SH-SY5Y (cell line): ENCODE data around the gene LRRC51.

ENCODE experiments used
- GATA2 ChIP-seq: IDR thresholded peaks from 2 replicates; pipeline ENCODE4 v1.6.1; 2011; ENCODE audit warnings: mild to moderate bottlenecking, low read depth, low read length
- GATA3 ChIP-seq: IDR thresholded peaks from 2 replicates; pipeline ENCODE4 v1.6.1; 2011; ENCODE audit warnings: low read depth, mild to moderate bottlenecking, low read length, moderate library complexity

Gene LRRC51

GRCh38 chr11:72080326-72081183 is at the start of gene LRRC51, which contains the start of gene NUMA1:
LRRC51 (plus strand) TSS chr11:72080850; CDS start chr11:72089084, 8,234 bp downstream.
NUMA1 (minus strand) TSS chr11:72080542; CDS start chr11:72035943, 44,599 bp downstream.
- TF ChIP-seq GATA3 (no peak), GATA2 (no peak)

- TF ChIP-seq GATA3 (no peak), GATA2 (no peak)
Measured at GRCh38 chr11:72036687-72037086, 44.0 kb upstream of the LRRC51 start.

GRCh38 chr11:72037554-72038311 is 42.9 kb upstream of the LRRC51 start:
- TF ChIP-seq GATA2 (no peak), GATA3 (no peak)

GRCh38 chr11:72038491-72038890 is 42.2 kb upstream of the LRRC51 start:
- TF ChIP-seq GATA2 (peak; percentile 4; the same call in 1 of the 2 replicates), GATA3 (no peak)

GRCh38 chr11:72039031-72039855 is 41.4 kb upstream of the LRRC51 start:
- no peak for TF ChIP-seq GATA2
- no peak for TF ChIP-seq GATA3

GRCh38 chr11:72039856-72040401 is 40.7 kb upstream of the LRRC51 start:
- no peak for TF ChIP-seq GATA2
- no peak for TF ChIP-seq GATA3

- no peak for TF ChIP-seq GATA3
- no peak for TF ChIP-seq GATA2
Measured at GRCh38 chr11:72040491-72041363, 39.9 kb upstream of the LRRC51 start.

- TF ChIP-seq GATA3: 0 out of 2 replicates have a peak, but pooled peaks have one; percentile 29
- peak; percentile 93 for TF ChIP-seq GATA2
Measured at GRCh38 chr11:72041364-72042063, 39.1 kb upstream of the LRRC51 start.

GRCh38 chr11:72042064-72042745 is 38.4 kb upstream of the LRRC51 start:
- no peak for TF ChIP-seq GATA2
- TF ChIP-seq GATA3: no peak

GRCh38 chr11:72045849-72046248 is 34.8 kb upstream of the LRRC51 start:
- TF ChIP-seq GATA3 (no peak), GATA2 (no peak)

GRCh38 chr11:72048766-72049460 is 31.7 kb upstream of the LRRC51 start:
- TF ChIP-seq GATA3 (no peak), GATA2 (no peak)
